SJSA1 (cell line): ENCODE results near the gene CENPP. TPM values are rescaled to one million over a fixed set of nuclear protein-coding genes. Genes with fewer than 3 reads are reported as not detected.

Source experiments
- DNase-seq, 2 experiments: peaks; one replicate each; pipeline ENCODE4 v3.0.0-alpha.2; 2015 to 2020; ENCODE audit warnings: low spot score in 2 of 2, low read depth in 1 of 2
- H3K27ac ChIP-seq: fragments of 250-450 bp; sonication (Bioruptor Pico); 2 replicates; pipeline ENCODE4 v1.5.1; 2020; ENCODE audit warnings: mild to moderate bottlenecking, moderate library complexity
- H3K27me3 ChIP-seq: fragments of 250-450 bp; sonication (Bioruptor Pico); replicated peaks from 2 replicates; pipeline ENCODE4 v1.5.1; 2020; ENCODE audit warnings: mild to moderate bottlenecking, moderate library complexity
- H3K36me3 ChIP-seq: fragments of 250-450 bp; sonication (Bioruptor Pico); 2 replicates; pipeline ENCODE4 v1.5.1; 2020; ENCODE audit warnings: mild to moderate bottlenecking
- H3K4me1 ChIP-seq: fragments of 250-450 bp; sonication (Bioruptor Pico); replicated peaks from 2 replicates; pipeline ENCODE4 v1.6.1; 2021; ENCODE audit warnings: mild to moderate bottlenecking
- H3K4me3 ChIP-seq: fragments of 250-450 bp; sonication (Bioruptor Pico); 2 replicates; pipeline ENCODE4 v1.5.1; 2020; ENCODE audit warnings: mild to moderate bottlenecking
- H3K9me3 ChIP-seq: fragments of 250-450 bp; sonication (Bioruptor Pico); replicated peaks from 2 replicates; pipeline ENCODE4 v1.5.1; 2020; ENCODE audit warnings: mild to moderate bottlenecking
- total RNA-seq: library from RNA; depleted of rRNA; stranded (reverse); fragments of >200 nt; shearing (Covaris generic); gene quantifications from 2 replicates; pipeline ENCODE4 v1.2.3, GENCODE V29; 2014

The CENPP gene
- total RNA-seq, 1 experiment from 2014 or later, result 11.0 TPM

DNA sequence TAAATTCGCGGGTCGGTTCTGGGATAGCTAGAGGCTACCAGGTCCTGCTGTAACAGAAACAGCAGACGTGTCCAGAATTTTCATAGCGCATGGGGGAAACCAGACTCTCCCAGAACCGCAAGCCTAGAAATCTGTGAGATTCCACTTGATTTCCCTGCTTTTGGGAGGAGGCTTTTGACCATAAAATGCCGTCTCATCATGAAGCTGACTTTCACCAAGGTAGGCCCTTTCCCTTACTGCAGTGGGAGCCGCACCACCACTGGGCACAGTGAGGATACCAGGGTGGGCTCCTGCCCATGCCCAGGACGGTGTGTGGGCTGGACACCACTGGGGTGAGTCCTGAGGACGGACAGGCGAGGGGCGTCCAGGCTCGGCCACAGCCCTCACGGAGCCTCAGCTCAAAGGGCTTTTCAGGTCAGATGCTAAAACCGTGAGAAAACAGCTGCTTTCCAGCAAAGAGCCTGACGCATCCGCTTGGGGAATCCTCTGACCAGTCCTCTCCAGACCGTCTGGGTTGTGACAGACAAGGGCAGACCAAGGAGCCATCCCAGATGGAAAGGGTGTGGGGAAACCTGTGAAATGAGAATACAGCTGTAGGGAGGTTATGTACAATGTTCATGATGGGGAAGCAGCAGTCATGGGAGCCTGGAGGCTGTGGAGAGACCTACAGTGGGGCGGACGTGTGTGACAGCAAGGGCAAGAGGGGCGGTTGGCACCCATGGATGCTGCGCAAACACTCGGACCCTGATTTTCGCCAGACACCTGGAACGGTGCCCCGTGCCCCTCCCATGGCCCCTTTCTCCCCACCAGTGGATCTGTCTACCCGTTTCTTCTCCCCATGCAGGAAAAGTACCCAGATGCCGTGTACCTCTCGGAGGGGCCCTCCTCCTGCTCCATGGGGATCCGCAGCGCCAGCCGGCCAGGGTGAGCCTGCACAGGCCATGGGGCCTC lies 285.0 kb downstream of the CENPP start:
- peaks cover 16% of the 10 kb centered on the region for H3K4me1 ChIP-seq
- H3K27ac ChIP-seq, result no peak overlapping the region

GRCh38 chr9:92611621-92612285 lies 286.0 kb downstream of the CENPP start:
- no peak for DNase-seq
- Histone ChIP-seq H3K4me3 (no peak overlapping the region), H3K9me3 (no peaks in the 10 kb centered on the region), H3K36me3 (peaks cover 23% of the 10 kb centered on the region), H3K27me3 (no peaks in the 10 kb centered on the region), H3K27ac (no peak overlapping the region), H3K4me1 (peaks cover 16% of the 10 kb centered on the region)

More for the DNA sequence above, 285.0 kb downstream of the CENPP start:
- no peak for DNase-seq
- no peaks in the 10 kb centered on the region for H3K9me3 ChIP-seq
- H3K27me3 ChIP-seq, result no peaks in the 10 kb centered on the region
- peaks cover 23% of the 10 kb centered on the region; the same call in 1 of the 2 replicates for H3K36me3 ChIP-seq
- no peak overlapping the region for H3K4me3 ChIP-seq

- Histone ChIP-seq H3K27me3 (no peaks in the 10 kb centered on the region), H3K9me3 (no peaks in the 10 kb centered on the region), H3K4me3 (no peak overlapping the region), H3K36me3 (peaks cover 28% of the 10 kb centered on the region), H3K27ac (no peak overlapping the region), H3K4me1 (peaks cover 13% of the 10 kb centered on the region)
- DNase-seq, result no peak
Measured at GRCh38 chr9:92612292-92612691, 286.5 kb downstream of the CENPP start.

GRCh38 chr9:92612816-92613215 lies 287.1 kb downstream of the CENPP start:
- Histone ChIP-seq H3K4me3 (no peak overlapping the region), H3K27me3 (no peaks in the 10 kb centered on the region), H3K4me1 (peaks cover 7% of the 10 kb centered on the region), H3K9me3 (no peaks in the 10 kb centered on the region), H3K27ac (no peak overlapping the region), H3K36me3 (peaks cover 32% of the 10 kb centered on the region)
- DNase-seq, result no peak

DNA sequence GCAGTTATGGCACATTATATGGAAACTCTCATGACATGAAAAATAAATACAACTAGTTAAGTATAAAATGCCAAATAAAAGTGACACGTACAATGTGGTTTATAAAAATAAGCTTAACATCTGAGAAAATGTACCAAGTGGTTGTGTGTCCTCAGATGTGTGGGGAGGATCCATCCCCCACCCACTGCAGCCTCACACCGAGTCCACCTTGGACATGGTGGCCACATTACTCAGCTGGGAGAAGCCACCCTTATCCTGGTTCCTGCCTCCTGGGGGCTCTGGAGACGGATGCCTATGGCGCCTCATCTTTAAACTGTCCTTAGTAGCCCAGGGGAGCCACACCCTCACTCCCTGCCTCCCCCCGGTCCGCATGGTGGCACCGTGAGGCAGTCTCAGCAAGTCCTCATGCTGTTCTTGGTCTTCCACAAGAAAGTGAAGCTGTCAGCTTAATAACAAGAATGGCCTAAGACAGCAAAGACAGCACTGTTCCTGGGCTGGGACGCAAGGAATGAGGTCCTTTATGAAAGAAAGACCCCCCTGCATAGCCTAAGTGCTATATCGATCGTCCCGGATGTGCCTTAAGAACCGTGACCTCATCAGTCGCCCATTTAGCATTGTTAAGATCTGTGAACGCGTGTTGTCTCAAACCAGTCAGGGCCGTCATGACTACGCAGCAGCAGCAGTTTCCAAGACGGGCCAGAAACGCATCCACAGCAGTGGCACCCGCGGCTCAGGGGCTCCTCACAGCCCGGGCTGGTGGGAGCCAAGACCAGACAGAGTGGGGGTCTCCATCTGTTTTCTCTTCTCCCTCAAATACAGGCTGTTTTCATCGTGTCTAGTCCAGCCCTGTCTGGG lies 287.7 kb downstream of the CENPP start:
- peaks cover 37% of the 10 kb centered on the region for H3K36me3 ChIP-seq
- H3K9me3 ChIP-seq, result no peaks in the 10 kb centered on the region
- H3K4me1 ChIP-seq, result peaks cover under 1% of the 10 kb centered on the region
- DNase-seq, result no peak
- H3K27ac ChIP-seq, result no peak overlapping the region
- H3K27me3 ChIP-seq, result no peaks in the 10 kb centered on the region
- H3K4me3 ChIP-seq, result no peak overlapping the region

DNA sequence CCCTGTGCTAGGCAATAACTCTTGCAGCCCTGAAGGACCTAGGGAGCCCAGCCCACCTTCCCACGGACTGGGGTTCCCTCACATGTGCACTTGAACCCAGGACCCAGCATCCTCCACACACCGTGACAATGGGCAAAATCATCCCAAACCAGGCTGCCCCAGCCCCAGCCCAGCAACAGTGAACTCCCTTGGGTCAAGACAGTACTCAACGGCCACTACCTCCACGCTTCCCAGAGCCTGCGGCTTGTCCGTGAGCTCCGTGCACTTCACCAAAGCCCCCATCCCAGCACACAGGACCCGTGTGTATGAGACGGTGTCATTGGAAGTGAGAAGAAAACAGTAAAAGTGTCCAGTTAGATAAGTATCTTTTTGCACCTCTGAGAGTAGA lies 288.4 kb downstream of the CENPP start:
- Histone ChIP-seq H3K27me3 (no peaks in the 10 kb centered on the region), H3K27ac (no peak overlapping the region), H3K4me1 (no peaks in the 10 kb centered on the region), H3K9me3 (no peaks in the 10 kb centered on the region), H3K36me3 (peaks cover 42% of the 10 kb centered on the region), H3K4me3 (no peak overlapping the region)
- DNase-seq, result no peak

DNA sequence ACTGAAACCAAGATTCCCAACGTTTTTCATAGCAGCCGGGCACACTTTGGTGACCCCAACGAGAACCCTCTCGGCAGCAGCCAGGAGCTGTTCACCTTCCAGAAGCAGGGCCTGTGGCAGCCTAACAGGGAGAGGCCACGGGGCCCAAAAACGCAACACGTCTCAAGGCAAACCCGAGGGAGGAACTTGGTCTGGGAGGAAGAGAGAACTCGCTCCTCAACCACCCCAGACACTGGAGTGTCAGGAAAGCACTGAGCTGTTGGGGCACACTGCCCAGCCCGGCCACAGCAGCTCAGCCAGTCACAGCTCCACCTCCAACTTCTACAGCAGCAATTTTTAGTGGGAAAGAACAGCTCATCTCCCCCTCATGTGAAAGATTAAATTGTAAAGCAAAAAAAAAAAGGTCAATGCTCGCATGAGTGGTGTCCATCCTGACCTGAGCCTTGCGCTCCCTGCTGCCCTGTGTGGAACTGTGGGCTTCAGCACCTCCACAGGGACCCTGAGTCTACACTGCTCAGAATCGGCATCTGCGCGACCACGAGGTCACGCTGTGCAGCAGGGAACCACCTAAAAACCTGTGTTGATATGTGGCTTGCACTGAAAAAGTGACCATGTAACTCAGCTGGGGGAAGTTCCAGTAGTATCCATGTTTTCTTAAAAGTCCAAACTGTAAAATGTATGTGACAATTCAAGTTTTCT lies 289.2 kb downstream of the CENPP start:
- no peak overlapping the region for H3K27ac ChIP-seq
- H3K4me1 ChIP-seq, result peaks cover 1% of the 10 kb centered on the region
- no peaks in the 10 kb centered on the region for H3K27me3 ChIP-seq
- no peak for DNase-seq
- H3K36me3 ChIP-seq, result peaks cover 50% of the 10 kb centered on the region
- H3K4me3 ChIP-seq, result no peak overlapping the region
- no peaks in the 10 kb centered on the region for H3K9me3 ChIP-seq

GRCh38 chr9:92615790-92616189 lies 290.0 kb downstream of the CENPP start:
- no peaks in the 10 kb centered on the region for H3K27me3 ChIP-seq
- no peak overlapping the region for H3K27ac ChIP-seq
- peaks cover 10% of the 10 kb centered on the region for H3K4me1 ChIP-seq
- peaks cover 53% of the 10 kb centered on the region for H3K36me3 ChIP-seq
- no peaks in the 10 kb centered on the region for H3K9me3 ChIP-seq
- no peak for DNase-seq
- no peak overlapping the region for H3K4me3 ChIP-seq

DNA sequence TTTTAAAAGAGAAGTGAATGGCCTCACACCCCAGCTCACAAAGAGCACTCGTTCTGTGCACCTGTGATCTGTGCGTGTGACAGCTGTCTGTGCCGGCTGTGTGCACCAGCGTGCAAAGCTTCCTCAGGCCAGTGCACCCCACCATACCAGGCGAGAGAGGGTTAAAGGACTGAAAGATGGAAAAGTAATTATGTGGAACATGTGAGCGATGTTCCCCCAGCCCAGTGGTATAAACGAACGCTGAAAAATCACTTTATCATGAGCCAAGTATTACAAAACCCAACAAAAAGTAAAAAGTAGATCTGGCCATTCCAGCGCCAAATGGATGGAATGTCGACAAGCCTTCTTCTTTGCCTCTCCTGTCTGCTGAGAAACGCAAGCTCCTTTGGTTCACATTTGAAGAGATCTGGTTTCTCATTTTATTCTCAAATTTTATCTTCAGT lies 290.5 kb downstream of the CENPP start:
- DNase-seq, result no peak
- Histone ChIP-seq H3K4me1 (peaks cover 11% of the 10 kb centered on the region), H3K27ac (no peak overlapping the region), H3K4me3 (no peak overlapping the region), H3K9me3 (no peaks in the 10 kb centered on the region), H3K27me3 (no peaks in the 10 kb centered on the region), H3K36me3 (peaks cover 53% of the 10 kb centered on the region)

DNA sequence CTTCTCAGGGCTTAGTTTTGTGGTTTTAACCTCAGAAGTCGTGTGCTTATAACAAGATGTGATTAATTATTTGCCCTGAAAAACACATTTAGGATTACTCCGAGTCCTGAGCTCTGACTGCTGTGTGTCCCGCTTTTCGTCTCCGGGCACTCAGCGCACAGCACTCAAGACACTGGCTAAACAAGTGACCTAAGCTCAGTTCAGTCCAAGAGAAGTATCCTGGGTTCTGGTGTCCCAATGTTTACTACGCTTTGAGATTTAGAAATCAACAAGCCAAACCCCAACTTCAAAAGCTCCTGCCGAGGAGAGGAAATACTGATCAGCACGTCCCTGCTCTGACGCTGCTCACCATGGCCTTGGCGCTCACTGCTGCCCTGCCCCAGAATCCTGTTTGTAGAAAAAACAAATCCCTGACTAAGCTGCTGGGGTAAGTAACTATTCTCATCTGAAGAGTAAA lies 290.9 kb downstream of the CENPP start:
- H3K36me3 ChIP-seq, result peaks cover 51% of the 10 kb centered on the region
- no peak for DNase-seq
- no peaks in the 10 kb centered on the region for H3K27me3 ChIP-seq
- H3K9me3 ChIP-seq, result no peaks in the 10 kb centered on the region
- no peak overlapping the region for H3K27ac ChIP-seq
- H3K4me3 ChIP-seq, result no peak overlapping the region
- H3K4me1 ChIP-seq, result peaks cover 11% of the 10 kb centered on the region

DNA sequence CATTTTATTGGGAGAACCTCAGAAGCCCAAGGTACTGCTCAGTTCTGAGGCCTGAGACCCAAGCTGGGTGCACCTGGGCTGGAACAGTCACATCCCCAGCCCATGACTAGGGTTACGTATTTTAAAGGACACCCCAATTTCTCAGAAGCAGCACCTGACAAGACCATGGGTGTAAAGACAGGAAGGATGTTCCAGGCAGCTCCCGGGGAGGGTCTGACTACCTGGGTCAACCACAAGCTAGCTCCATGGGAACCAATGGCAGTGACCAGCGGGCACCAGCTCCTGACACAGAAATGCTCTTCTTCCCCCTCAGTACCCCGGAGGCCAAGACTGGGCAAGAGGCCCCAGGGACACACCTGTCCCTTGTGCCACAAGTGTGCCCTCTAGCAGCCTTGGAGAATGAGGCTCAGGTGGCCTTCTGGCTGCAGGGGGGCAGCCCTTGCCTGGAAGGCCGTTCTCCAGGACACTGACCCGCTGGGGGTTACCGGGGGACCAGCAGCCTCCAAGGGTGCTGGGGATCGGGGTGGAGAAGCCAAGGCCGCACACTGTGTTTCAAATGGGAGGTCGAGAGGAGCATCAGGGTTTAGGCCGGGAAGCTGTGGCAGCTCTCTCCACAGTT lies 291.6 kb downstream of the CENPP start:
- DNase-seq, result no peak
- H3K36me3 ChIP-seq, result peaks cover 48% of the 10 kb centered on the region

DNA sequence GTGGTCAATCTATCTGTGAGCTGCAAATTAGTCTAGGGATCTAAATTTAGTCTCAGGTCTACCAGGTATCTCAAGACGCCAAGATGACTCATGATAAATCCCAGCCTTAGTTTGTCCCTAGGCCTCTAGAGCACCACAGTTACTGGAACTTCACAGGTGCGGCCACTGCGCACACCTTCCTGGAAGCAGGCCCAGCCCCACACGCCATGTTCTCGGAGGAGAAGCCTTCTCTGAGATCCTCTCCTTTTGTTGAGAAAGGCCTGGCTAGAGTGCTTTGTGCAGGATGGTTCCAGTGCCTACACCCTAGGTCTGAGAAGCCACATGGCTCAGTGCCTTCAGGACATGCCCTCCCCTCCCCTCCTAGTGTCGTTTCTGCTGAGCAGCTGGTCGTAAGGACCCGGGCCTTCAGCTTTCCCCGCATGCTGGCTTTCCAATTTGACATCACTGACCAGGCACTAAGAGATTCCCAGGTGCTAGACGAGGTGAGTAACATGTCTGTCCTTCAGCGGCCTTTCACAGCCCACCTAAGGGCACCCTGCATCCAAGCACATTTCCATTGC lies 292.3 kb downstream of the CENPP start:
- no peak for DNase-seq
- Histone ChIP-seq H3K27ac (no peak overlapping the region), H3K9me3 (no peaks in the 10 kb centered on the region), H3K36me3 (peaks cover 46% of the 10 kb centered on the region), H3K4me3 (no peak overlapping the region), H3K27me3 (no peaks in the 10 kb centered on the region), H3K4me1 (peaks cover 11% of the 10 kb centered on the region)

More for the DNA sequence above, 291.6 kb downstream of the CENPP start:
- Histone ChIP-seq H3K9me3 (no peaks in the 10 kb centered on the region), H3K27ac (no peak overlapping the region), H3K4me1 (peaks cover 11% of the 10 kb centered on the region), H3K27me3 (no peaks in the 10 kb centered on the region), H3K4me3 (no peak overlapping the region)
